ENCODE results near the gene PRDX5.

Gene PRDX5

GRCh38 chr11:64362339-64362738 lies 44.4 kb downstream of the PRDX5 start:
- H3K4me3 ChIP-seq (ENCODE audit: low read depth, low read length, poor library complexity, severe bottlenecking), result no peak overlapping the region
- no peaks in the 10 kb centered on the region for H3F3A ChIP-seq (ENCODE audit: insufficient read depth, low read length)
- no peaks in the 10 kb centered on the region for H3K79me2 ChIP-seq (ENCODE audit: insufficient read depth, low read length)
- H3K4me1 ChIP-seq (ENCODE audit: insufficient read depth, low read length, severe bottlenecking), result peaks cover 26% of the 10 kb centered on the region
- TF ChIP-seq EZH2 (IDR thresholded peaks at IDR 0.05; ENCODE audit: borderline replicate concordance, low read length) (no peak), CTCF (IDR thresholded peaks at IDR 0.05; ENCODE audit: low read length) (no peak)
- H3K9ac ChIP-seq (ENCODE audit: low read length), result no peak overlapping the region
- peaks cover 51% of the 10 kb centered on the region for H3K36me3 ChIP-seq (ENCODE audit: insufficient read depth, low read length)
- no peak overlapping the region for H3K27ac ChIP-seq (ENCODE audit: low read depth, low read length, poor library complexity, severe bottlenecking)
- no peaks in the 10 kb centered on the region for H4K20me1 ChIP-seq (ENCODE audit: insufficient read depth, low read length)
- no peaks in the 10 kb centered on the region for H3K9me3 ChIP-seq (ENCODE audit: low read length)
- no peak overlapping the region for H2AFZ ChIP-seq (ENCODE audit: low read length)
- H3K4me2 ChIP-seq (ENCODE audit: low read length), result no peak overlapping the region
- H3K27me3 ChIP-seq (ENCODE audit: insufficient read depth, low read length), result no peaks in the 10 kb centered on the region
- no peaks in the 10 kb centered on the region for H3K9me2 ChIP-seq (ENCODE audit: low read depth, low read length)

- H3K36me3 ChIP-seq (ENCODE audit: insufficient read depth, low read length), result peaks cover 62% of the 10 kb centered on the region
- TF ChIP-seq CTCF (IDR thresholded peaks at IDR 0.05; ENCODE audit: low read length), result no peak
- TF ChIP-seq EZH2 (IDR thresholded peaks at IDR 0.05; ENCODE audit: borderline replicate concordance, low read length), result no peak
Measured at GRCh38 chr11:64364435-64364834, 46.5 kb downstream of the PRDX5 start.

GRCh38 chr11:64364911-64365310 lies 47.0 kb downstream of the PRDX5 start:
- no peak overlapping the region for H3K27ac ChIP-seq (ENCODE audit: low read depth, low read length, poor library complexity, severe bottlenecking)
- H4K20me1 ChIP-seq (ENCODE audit: insufficient read depth, low read length), result no peaks in the 10 kb centered on the region
- H3K4me2 ChIP-seq (ENCODE audit: low read length), result no peak overlapping the region
- no peak overlapping the region for H2AFZ ChIP-seq (ENCODE audit: low read length)
- H3K36me3 ChIP-seq (ENCODE audit: insufficient read depth, low read length), result peaks cover 64% of the 10 kb centered on the region
- H3K4me1 ChIP-seq (ENCODE audit: insufficient read depth, low read length, severe bottlenecking), result peaks cover 6% of the 10 kb centered on the region
- H3K9ac ChIP-seq (ENCODE audit: low read length), result no peak overlapping the region
- H3K9me3 ChIP-seq (ENCODE audit: low read length), result no peaks in the 10 kb centered on the region
- H3K27me3 ChIP-seq (ENCODE audit: insufficient read depth, low read length), result no peaks in the 10 kb centered on the region
- no peaks in the 10 kb centered on the region for H3K79me2 ChIP-seq (ENCODE audit: insufficient read depth, low read length)
- H3K4me3 ChIP-seq (ENCODE audit: low read depth, low read length, poor library complexity, severe bottlenecking), result no peak overlapping the region
- no peaks in the 10 kb centered on the region for H3K9me2 ChIP-seq (ENCODE audit: low read depth, low read length)
- TF ChIP-seq CTCF (IDR thresholded peaks at IDR 0.05; ENCODE audit: low read length), result no peak
- TF ChIP-seq EZH2 (IDR thresholded peaks at IDR 0.05; ENCODE audit: borderline replicate concordance, low read length), result no peak
- no peaks in the 10 kb centered on the region for H3F3A ChIP-seq (ENCODE audit: insufficient read depth, low read length)

More at GRCh38 chr11:64364435-64364834, 46.5 kb downstream of the PRDX5 start:
- Histone ChIP-seq H3K4me3 (ENCODE audit: low read depth, low read length, poor library complexity, severe bottlenecking) (no peak overlapping the region), H4K20me1 (ENCODE audit: insufficient read depth, low read length) (no peaks in the 10 kb centered on the region), H3K79me2 (ENCODE audit: insufficient read depth, low read length) (no peaks in the 10 kb centered on the region), H3K27me3 (ENCODE audit: insufficient read depth, low read length) (no peaks in the 10 kb centered on the region), H3K4me2 (ENCODE audit: low read length) (no peak overlapping the region), H3K4me1 (ENCODE audit: insufficient read depth, low read length, severe bottlenecking) (peaks cover 11% of the 10 kb centered on the region), H3K9me3 (ENCODE audit: low read length) (no peaks in the 10 kb centered on the region), H2AFZ (ENCODE audit: low read length) (no peak overlapping the region), H3K9ac (ENCODE audit: low read length) (no peak overlapping the region), H3K9me2 (ENCODE audit: low read depth, low read length) (no peaks in the 10 kb centered on the region), H3K27ac (ENCODE audit: low read depth, low read length, poor library complexity, severe bottlenecking) (no peak overlapping the region), H3F3A (ENCODE audit: insufficient read depth, low read length) (no peaks in the 10 kb centered on the region)

All from OCI-LY1 (cell line).